Measurements from ENCODE around the gene MRPL39. TPM values are rescaled to one million over a fixed set of nuclear protein-coding genes. Genes with fewer than 3 reads are reported as not detected.

The MRPL39 gene
- total RNA-seq, 1 donor from 2014 or later = 22.8 TPM

DNA sequence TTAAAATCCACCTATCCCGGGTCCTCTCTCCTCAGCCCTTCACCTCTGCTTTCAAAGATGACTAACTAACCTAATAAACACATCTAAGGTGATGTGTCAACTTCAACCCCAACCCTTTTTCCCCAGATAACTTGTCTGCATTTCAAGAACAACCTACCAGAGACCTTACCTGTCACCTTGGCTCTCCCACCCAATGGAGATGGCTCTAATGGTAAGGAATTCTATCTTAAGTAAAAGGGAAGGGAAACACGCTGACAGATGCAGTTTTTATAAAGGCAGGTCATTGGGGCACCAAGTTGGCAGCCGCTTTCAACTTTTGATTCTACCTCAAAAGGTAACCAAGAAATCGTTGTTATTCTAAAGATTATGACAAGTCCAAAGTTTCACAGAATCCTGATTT lies 37.6 kb downstream of the MRPL39 start:
- no peak for DNase-seq (ENCODE audit: low spot score)

GRCh38 chr21:25569084-25569483 lies 38.2 kb downstream of the MRPL39 start:
- no peak for DNase-seq (ENCODE audit: low spot score)

DNA sequence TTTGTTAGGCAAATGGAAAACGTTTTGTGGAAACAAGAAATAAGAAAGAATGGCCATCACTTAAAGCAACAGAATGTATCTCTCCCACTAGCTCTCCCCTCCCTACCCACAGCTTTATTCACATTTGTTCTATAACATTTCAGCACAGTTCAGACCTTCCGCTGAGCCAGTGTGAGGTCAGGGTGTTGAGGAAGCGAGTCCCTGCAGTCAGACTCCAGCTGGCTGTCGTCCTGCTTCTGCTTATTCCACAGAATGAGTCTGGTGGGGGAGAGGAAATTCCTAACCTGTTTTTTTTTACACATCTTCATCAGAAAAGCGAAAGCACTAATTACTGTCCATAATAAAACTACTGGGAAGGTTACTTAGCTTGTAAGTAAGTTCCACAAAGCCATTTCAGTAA lies 39.0 kb downstream of the MRPL39 start:
- DNase-seq (ENCODE audit: low spot score) = no peak

DNA sequence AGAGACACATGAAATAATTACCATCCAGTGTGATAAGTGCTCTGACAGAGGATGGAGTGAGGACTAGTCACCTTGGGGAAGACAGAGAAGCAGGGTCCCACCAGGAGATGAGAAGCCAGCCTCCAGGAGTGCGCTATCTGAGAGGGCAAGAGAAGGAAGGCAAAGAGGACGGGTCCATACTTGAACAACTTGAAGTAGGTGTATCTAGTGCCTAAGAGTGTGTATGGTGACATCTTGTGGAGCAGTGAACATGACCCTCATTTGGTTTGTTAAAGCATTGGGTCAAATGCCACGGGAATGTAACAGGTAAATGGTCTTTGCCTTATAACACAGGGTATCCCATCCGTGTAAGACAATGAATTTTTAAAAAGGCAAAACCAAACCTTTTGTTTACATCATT lies 39.8 kb downstream of the MRPL39 start:
- DNase-seq (ENCODE audit: low spot score) = no peak

DNA sequence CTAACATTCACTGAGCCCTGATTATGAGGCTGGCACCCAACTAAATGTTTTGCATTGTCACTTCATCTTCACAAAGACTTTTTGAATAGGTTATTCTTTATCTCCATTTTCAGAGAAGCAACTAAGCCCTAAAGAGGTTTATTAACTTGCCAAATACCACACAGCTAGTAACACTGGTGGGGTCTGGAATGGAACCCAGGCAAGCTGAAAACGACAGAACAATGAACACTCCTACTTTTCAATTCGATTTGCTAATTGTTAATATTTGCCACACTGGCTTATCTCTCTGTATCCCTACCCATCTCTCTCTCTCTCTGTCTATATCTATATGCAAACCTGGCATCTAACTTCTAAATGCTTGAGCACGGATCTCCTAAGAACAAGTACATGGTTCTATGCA lies 40.6 kb downstream of the MRPL39 start:
- no peak for DNase-seq (ENCODE audit: low spot score)

- DNase-seq (ENCODE audit: low spot score) = no peak
Measured at GRCh38 chr21:25565272-25566211, 41.7 kb downstream of the MRPL39 start.

DNA sequence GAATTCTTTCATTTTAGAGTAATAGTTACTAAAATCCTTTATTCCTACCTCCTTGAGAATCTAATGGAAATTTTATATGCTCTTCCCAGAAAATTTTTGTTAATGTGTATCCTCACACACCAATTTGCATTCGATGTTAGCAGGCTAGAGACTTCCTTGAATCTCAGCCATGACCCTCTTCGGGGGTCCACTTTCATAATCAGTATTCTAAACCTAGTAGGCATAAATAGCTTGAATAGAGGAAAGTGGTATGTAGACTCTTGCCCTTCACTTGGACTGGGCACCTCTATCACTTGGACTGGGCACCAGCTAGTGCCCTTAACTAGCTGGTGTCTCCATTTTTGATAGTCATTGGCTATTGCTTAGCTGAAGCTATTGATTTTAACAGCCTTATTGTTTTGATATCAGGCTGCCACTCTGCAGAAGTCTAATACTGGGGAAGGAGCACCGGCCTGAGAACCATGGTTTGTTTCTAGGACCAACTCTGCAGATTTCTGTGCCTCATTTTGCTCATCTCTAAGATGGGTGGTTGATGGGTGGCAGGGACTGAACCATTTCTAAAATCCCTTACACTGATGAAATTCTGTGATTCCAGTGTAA lies 42.8 kb downstream of the MRPL39 start:
- no peak for DNase-seq (ENCODE audit: low spot score)

- no peak for DNase-seq (ENCODE audit: low spot score)
Measured at GRCh38 chr21:25563361-25564116, 43.7 kb downstream of the MRPL39 start.

DNA sequence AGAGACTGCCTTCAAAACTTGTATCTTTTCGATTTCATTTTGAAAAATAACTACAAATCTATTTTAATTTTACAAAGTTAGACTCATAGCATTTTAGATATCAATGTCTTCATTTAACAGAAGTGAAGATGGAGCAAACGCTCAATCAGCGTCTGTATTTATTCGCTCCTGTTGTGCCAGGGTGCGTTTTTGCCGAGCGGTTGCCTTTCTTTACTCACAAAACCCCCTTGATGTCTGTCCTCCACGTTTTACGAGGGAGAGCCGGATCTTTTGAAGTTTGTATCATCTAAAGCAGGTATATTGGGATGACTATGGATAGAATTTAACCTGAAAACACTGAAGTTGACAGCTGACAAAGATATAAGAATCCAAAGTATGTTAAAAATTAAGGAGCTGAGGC lies 44.6 kb downstream of the MRPL39 start:
- no peak for DNase-seq (ENCODE audit: low spot score)

- no peak for DNase-seq (ENCODE audit: low spot score)
Measured at GRCh38 chr21:25561668-25562641, 45.3 kb downstream of the MRPL39 start.

GRCh38 chr21:25560891-25561290 lies 46.4 kb downstream of the MRPL39 start:
- DNase-seq (ENCODE audit: low spot score) = no peak

DNA sequence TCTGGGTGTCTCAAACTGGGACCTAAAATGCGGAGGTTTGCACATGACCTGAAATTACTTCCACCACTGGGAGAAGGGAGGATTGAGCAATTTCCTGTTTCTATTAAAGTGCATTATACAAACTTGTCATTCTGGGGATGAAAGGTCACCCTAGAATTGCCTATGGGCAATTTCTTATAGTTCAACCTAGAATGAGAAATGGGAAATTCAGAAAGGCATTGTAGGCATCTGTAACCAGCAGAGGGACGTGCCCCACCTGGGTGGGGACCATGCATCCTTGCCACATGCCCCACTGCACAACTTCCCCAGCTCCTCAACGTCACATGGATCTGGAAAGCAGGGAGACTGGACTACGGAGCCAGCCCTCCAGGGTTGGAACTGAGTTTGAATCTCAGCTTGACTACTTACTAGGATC lies 47.0 kb downstream of the MRPL39 start:
- no peak for DNase-seq (ENCODE audit: low spot score)

- DNase-seq (ENCODE audit: low spot score) = no peak
Measured at GRCh38 chr21:25559746-25560145, 47.5 kb downstream of the MRPL39 start.

GRCh38 chr21:25558123-25558522 lies 49.2 kb downstream of the MRPL39 start:
- no peak for DNase-seq (ENCODE audit: low spot score)

DNA sequence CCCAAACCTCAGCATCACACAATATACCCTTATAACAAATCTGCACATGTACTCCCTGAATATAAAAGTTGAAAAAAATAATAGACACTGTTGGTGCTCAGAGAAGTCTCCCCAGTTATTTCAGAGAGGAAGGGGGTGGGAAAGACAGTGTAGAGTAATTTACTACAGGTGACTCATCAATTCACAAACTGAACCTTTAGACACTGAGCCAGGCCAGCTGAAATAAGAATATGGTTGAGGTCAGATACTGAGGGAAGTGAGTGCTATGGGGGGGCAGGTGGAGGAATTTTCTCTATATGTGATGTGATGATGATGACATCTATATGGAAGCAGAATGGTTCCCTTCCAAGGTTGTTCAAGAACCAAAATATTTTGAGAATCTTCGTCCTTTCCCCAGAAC lies 50.1 kb downstream of the MRPL39 start:
- DNase-seq (ENCODE audit: low spot score) = no peak

GRCh38 chr21:25556091-25556490 lies 51.2 kb downstream of the MRPL39 start:
- no peak for DNase-seq (ENCODE audit: low spot score)

GRCh38 chr21:25555492-25555891 lies 51.8 kb downstream of the MRPL39 start:
- no peak for DNase-seq (ENCODE audit: low spot score)

GRCh38 chr21:25552856-25553255 lies 54.4 kb downstream of the MRPL39 start:
- no peak for DNase-seq (ENCODE audit: low spot score)

GRCh38 chr21:25551569-25551968 lies 55.7 kb downstream of the MRPL39 start:
- DNase-seq (ENCODE audit: low spot score) = no peak

DNA sequence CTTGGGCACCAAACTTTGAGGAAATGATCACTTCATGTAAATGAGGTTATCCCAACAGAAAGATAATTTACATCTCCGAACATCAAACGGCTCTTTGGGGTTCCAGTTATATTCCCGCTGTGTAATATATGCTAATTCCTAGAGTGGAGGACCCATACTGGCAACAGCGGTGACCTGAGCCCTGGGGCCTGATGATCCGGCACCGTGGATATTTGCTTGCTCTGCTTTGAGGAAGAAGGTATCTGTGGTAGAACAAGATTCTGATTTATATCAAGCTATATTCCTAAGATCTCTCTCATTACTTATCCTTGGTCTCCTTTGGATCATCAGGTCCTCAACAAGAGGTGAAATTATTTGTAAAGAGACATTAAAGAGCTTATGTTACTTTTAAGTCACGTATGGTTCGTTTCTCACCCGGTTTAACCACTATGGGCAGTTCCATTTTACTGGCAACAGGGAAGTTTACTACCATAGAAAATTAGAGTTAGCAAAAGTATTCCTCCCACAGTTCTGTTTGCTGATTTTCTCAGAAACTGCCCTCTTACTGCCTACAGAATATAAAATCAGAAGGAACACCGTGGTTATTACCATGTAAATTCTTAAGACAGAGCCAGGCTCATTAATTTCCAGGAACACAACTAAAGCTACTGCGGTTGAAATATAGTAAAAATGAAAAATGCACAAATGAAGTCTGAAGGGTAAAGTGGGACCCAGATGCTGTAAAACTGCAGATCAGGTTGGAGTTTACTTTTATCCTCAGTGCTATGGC lies 56.7 kb downstream of the MRPL39 start:
- DNase-seq (ENCODE audit: low spot score) = no peak
